ENCODE results near the gene TEX29. TPM values are rescaled to one million over a fixed set of nuclear protein-coding genes. Genes with fewer than 3 reads are reported as not detected.

Gene TEX29
- total RNA-seq, 1 experiment from 2014 or later = 0.68 TPM

GRCh38 chr13:111338841-111339240 is 18.4 kb downstream of the TEX29 start (continued):
- TF ChIP-seq ZNF232 (CRISPR knock-in tag; IDR thresholded peaks at IDR 0.05) = no peak
- TF ChIP-seq ATF1 (CRISPR knock-in tag; IDR thresholded peaks at IDR 0.05) = no peak
- TF ChIP-seq ATF3 (CRISPR knock-in tag; conservative IDR thresholded peaks at IDR 0.05) = no peak

GRCh38 chr13:111339366-111340143 is 19.1 kb downstream of the TEX29 start:
- DNase-seq (ENCODE audit: low spot score) = no peak
- no peaks in the 10 kb centered on the region for H3K9me3 Mint-ChIP-seq
- no peak for ATAC-seq
- ChIA-PET CTCF (interaction anchor here (0.8 kb wide), 1 partner anchor 90 kb away, joined by 3 read pairs; no protein-coding TSS in a partner anchor), POLR2A (no interaction called here)
- H3K36me3 Mint-ChIP-seq = no peaks in the 10 kb centered on the region
- H3K27me3 Mint-ChIP-seq (ENCODE audit: low read depth) = no peaks in the 10 kb centered on the region
- H3K4me3 Mint-ChIP-seq = no peak overlapping the region
- TF ChIP-seq, protein P1, sequence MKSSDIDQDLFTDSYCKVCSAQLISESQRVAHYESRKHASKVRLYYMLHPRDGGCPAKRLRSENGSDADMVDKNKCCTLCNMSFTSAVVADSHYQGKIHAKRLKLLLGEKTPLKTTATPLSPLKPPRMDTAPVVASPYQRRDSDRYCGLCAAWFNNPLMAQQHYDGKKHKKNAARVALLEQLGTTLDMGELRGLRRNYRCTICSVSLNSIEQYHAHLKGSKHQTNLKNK (CRISPR knock-in tag; IDR thresholded peaks at IDR 0.05) = no peak
- TF ChIP-seq GTF2I (CRISPR knock-in tag; conservative IDR thresholded peaks at IDR 0.05) (no peak), FOXJ3 (CRISPR knock-in tag; IDR thresholded peaks at IDR 0.05; ENCODE audit: borderline replicate concordance) (no peak), ZNF416 (CRISPR knock-in tag; IDR thresholded peaks at IDR 0.05) (no peak), MLX (CRISPR knock-in tag; IDR thresholded peaks at IDR 0.05) (no peak), SP1 (CRISPR knock-in tag; conservative IDR thresholded peaks at IDR 0.05) (no peak), OVOL2 (CRISPR knock-in tag; IDR thresholded peaks at IDR 0.05; ENCODE audit: borderline replicate concordance) (no peak), AR (CRISPR knock-in tag; IDR thresholded peaks at IDR 0.05) (no peak), ZNF317 (CRISPR knock-in tag; IDR thresholded peaks at IDR 0.05; ENCODE audit: borderline replicate concordance, low read depth) (no peak), ZNF281 (CRISPR knock-in tag; IDR thresholded peaks at IDR 0.05) (no peak), CREM (CRISPR knock-in tag; IDR thresholded peaks at IDR 0.05) (no peak), PRRX2 (CRISPR knock-in tag; IDR thresholded peaks at IDR 0.05) (no peak), ETV6 (CRISPR knock-in tag; IDR thresholded peaks at IDR 0.05) (no peak)
- H3K4me1 Mint-ChIP-seq = peaks cover 5% of the 10 kb centered on the region
- H3K27ac Mint-ChIP-seq = no peak overlapping the region

- ChIA-PET CTCF (no interaction called here), POLR2A (no interaction called here)
- Mint-ChIP-seq H3K4me3 (no peak overlapping the region), H3K27me3 (ENCODE audit: low read depth) (no peaks in the 10 kb centered on the region), H3K9me3 (no peaks in the 10 kb centered on the region), H3K4me1 (peaks cover 10% of the 10 kb centered on the region), H3K36me3 (no peaks in the 10 kb centered on the region), H3K27ac (no peak overlapping the region)
- DNase-seq (ENCODE audit: low spot score) = no peak
- TF ChIP-seq E2F4 (CRISPR knock-in tag; IDR thresholded peaks at IDR 0.05; ENCODE audit: borderline replicate concordance, low read depth) (no peak), ETV6 (CRISPR knock-in tag; IDR thresholded peaks at IDR 0.05) (no peak), FOXK1 (CRISPR knock-in tag; IDR thresholded peaks at IDR 0.05) (no peak)
- ATAC-seq = no peak
Measured at GRCh38 chr13:111341886-111342285, 21.4 kb downstream of the TEX29 start.
